ENCODE measurements around the gene ELOF1. TPM values are rescaled to one million over a fixed set of nuclear protein-coding genes. Genes with fewer than 3 reads are reported as not detected.

The ELOF1 gene
- total RNA-seq, 1 experiment from 2014 or later = 49.4 TPM

- DNase-seq = no peak
- H3K36me3 Mint-ChIP-seq (ENCODE audit: insufficient read depth, unreplicated experiment) = no peaks in the 10 kb centered on the region
- TF ChIP-seq, protein P1, sequence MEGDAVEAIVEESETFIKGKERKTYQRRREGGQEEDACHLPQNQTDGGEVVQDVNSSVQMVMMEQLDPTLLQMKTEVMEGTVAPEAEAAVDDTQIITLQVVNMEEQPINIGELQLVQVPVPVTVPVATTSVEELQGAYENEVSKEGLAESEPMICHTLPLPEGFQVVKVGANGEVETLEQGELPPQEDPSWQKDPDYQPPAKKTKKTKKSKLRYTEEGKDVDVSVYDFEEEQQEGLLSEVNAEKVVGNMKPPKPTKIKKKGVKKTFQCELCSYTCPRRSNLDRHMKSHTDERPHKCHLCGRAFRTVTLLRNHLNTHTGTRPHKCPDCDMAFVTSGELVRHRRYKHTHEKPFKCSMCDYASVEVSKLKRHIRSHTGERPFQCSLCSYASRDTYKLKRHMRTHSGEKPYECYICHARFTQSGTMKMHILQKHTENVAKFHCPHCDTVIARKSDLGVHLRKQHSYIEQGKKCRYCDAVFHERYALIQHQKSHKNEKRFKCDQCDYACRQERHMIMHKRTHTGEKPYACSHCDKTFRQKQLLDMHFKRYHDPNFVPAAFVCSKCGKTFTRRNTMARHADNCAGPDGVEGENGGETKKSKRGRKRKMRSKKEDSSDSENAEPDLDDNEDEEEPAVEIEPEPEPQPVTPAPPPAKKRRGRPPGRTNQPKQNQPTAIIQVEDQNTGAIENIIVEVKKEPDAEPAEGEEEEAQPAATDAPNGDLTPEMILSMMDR (IDR thresholded peaks at IDR 0.05; ENCODE audit: insufficient read depth in 1 of 2, low read depth in 1 of 2, low read length in 1 of 2, severe bottlenecking in 1 of 2, unreplicated experiment in 1 of 2) = no peak
- peak overlapping the region; percentile 6 for H3K4me3 Mint-ChIP-seq (ENCODE audit: unreplicated experiment)
- H3K4me3 ChIP-seq (ENCODE audit: low read depth, low read length) = peak overlapping the region; percentile 27
- CTCF ChIA-PET = no interaction called here
- no peaks in the 10 kb centered on the region for H3K27me3 ChIP-seq (replicated peaks; ENCODE audit: control insufficient read depth, insufficient read depth, low read length)
- BruUV-seq (replicated peaks) = no TSS peak
- H3K9me3 Mint-ChIP-seq (ENCODE audit: unreplicated experiment) = no peaks in the 10 kb centered on the region
- peaks cover 4% of the 10 kb centered on the region; the same call in 1 of the 2 replicates for H3K4me1 ChIP-seq
- H3K27me3 Mint-ChIP-seq (ENCODE audit: insufficient read depth, unreplicated experiment) = no peaks in the 10 kb centered on the region
- H3K4me1 Mint-ChIP-seq (ENCODE audit: low read depth, unreplicated experiment) = no peaks in the 10 kb centered on the region
- POLR2A ChIA-PET = no interaction called here
- no peak overlapping the region for H3K27ac Mint-ChIP-seq (ENCODE audit: unreplicated experiment)
- intact Hi-C loops (cut with micrococcal nuclease; ENCODE audit: unreplicated experiment) = no loop called here
- H3K36me3 ChIP-seq (ENCODE audit: control insufficient read depth, insufficient read depth, low read length) = no peaks in the 10 kb centered on the region
- no peaks in the 10 kb centered on the region for H3K9me3 ChIP-seq
Observed at GRCh38 chr19:11539495-11540365, 19.3 kb downstream of the ELOF1 start.

GRCh38 chr19:11538232-11539036, 20.6 kb downstream of the ELOF1 start, which contains the start of gene CNN1:
Gene CNN1 (plus strand): TSS chr19:11538851. CDS start chr19:11538928, 77 bp downstream.
- no TSS peak for BruUV-seq (replicated peaks)
- POLR2A ChIA-PET = no interaction called here
- intact Hi-C loops (cut with micrococcal nuclease; ENCODE audit: unreplicated experiment) = no loop called here
- CTCF ChIA-PET = interaction anchor here (0.6 kb wide), 1 partner anchor 100 kb away, joined by 3 read pairs; no protein-coding TSS in a partner anchor
- H3K4me3 Mint-ChIP-seq (ENCODE audit: unreplicated experiment) = peak within 1 kb of the TSS; percentile 6
- Histone ChIP-seq H3K36me3 (ENCODE audit: control insufficient read depth, insufficient read depth, low read length) (no peaks in the 10 kb centered on the region), H3K27me3 (replicated peaks; ENCODE audit: control insufficient read depth, insufficient read depth, low read length) (no peaks in the 10 kb centered on the region), H3K4me3 (ENCODE audit: low read depth, low read length) (no peak within 1 kb of the TSS), H3K4me1 (peaks cover 4% of the 10 kb centered on the region; the same call in 1 of the 2 replicates), H3K9me3 (no peaks in the 10 kb centered on the region)
- H3K9me3 Mint-ChIP-seq (ENCODE audit: unreplicated experiment) = no peaks in the 10 kb centered on the region
- no peaks in the 10 kb centered on the region for H3K36me3 Mint-ChIP-seq (ENCODE audit: insufficient read depth, unreplicated experiment)
- DNase-seq = peak in 1 of 2 experiments; percentile 25
- TF ChIP-seq, protein P1 (IDR thresholded peaks at IDR 0.05; ENCODE audit: insufficient read depth in 1 of 2, low read depth in 1 of 2, low read length in 1 of 2, severe bottlenecking in 1 of 2, unreplicated experiment in 1 of 2) = no peak
- no peaks in the 10 kb centered on the region for H3K4me1 Mint-ChIP-seq (ENCODE audit: low read depth, unreplicated experiment)
- no peaks in the 10 kb centered on the region for H3K27me3 Mint-ChIP-seq (ENCODE audit: insufficient read depth, unreplicated experiment)
- H3K27ac Mint-ChIP-seq (ENCODE audit: unreplicated experiment) = no peak within 1 kb of the TSS

Measured in Caco-2 (cell line).